ENCODE measurements around the gene HNF1B.
"Not testable (repeated sequence)": the region's sequence is repeated elsewhere in the genome, so short reads cannot be mapped to it uniquely, and the experiment has no call there.

Gene HNF1B

GRCh38 chr17:37682007-37682406, 62.9 kb downstream of the HNF1B start:
- H3K4me1 ChIP-seq (ENCODE audit: insufficient read depth, low read length, severe bottlenecking) = no peaks in the 10 kb centered on the region
- H3K4me3 ChIP-seq (ENCODE audit: low read depth, low read length, poor library complexity, severe bottlenecking) = no peak overlapping the region
- H2AFZ ChIP-seq (ENCODE audit: low read length) = no peak overlapping the region
- no peaks in the 10 kb centered on the region for H3K9me3 ChIP-seq (ENCODE audit: low read length)
- no peaks in the 10 kb centered on the region for H3K36me3 ChIP-seq (ENCODE audit: insufficient read depth, low read length)
- H3F3A ChIP-seq (ENCODE audit: insufficient read depth, low read length) = no peaks in the 10 kb centered on the region
- H4K20me1 ChIP-seq (ENCODE audit: insufficient read depth, low read length) = no peaks in the 10 kb centered on the region
- no peaks in the 10 kb centered on the region for H3K9me2 ChIP-seq (ENCODE audit: low read depth, low read length)
- H3K79me2 ChIP-seq (ENCODE audit: insufficient read depth, low read length) = no peaks in the 10 kb centered on the region
- no peak overlapping the region for H3K4me2 ChIP-seq (ENCODE audit: low read length)
- H3K9ac ChIP-seq (ENCODE audit: low read length) = no peak overlapping the region
- H3K27ac ChIP-seq (ENCODE audit: low read depth, low read length, poor library complexity, severe bottlenecking) = no peak overlapping the region
- peaks cover 1% of the 10 kb centered on the region; the same call in 1 of the 2 replicates for H3K27me3 ChIP-seq (ENCODE audit: insufficient read depth, low read length)
- TF ChIP-seq CTCF (IDR thresholded peaks at IDR 0.05; ENCODE audit: low read length) (no peak), EZH2 (IDR thresholded peaks at IDR 0.05; ENCODE audit: borderline replicate concordance, low read length) (no peak)

GRCh38 chr17:37679995-37680394, 64.9 kb downstream of the HNF1B start:
- H3K4me2 ChIP-seq (ENCODE audit: low read length); H3K9me2 ChIP-seq (ENCODE audit: low read depth, low read length); H3K36me3 ChIP-seq (ENCODE audit: insufficient read depth, low read length): not testable (repeated sequence)

GRCh38 chr17:37678036-37678435, 66.8 kb downstream of the HNF1B start:
- Histone ChIP-seq H3K4me1 (ENCODE audit: insufficient read depth, low read length, severe bottlenecking) (no peaks in the 10 kb centered on the region), H2AFZ (ENCODE audit: low read length) (no peak overlapping the region), H3K9me3 (ENCODE audit: low read length) (no peaks in the 10 kb centered on the region), H3K79me2 (ENCODE audit: insufficient read depth, low read length) (no peaks in the 10 kb centered on the region), H3K9ac (ENCODE audit: low read length) (no peak overlapping the region), H3K27me3 (ENCODE audit: insufficient read depth, low read length) (no peaks in the 10 kb centered on the region; the same call in 1 of the 2 replicates), H4K20me1 (ENCODE audit: insufficient read depth, low read length) (no peaks in the 10 kb centered on the region), H3K27ac (ENCODE audit: low read depth, low read length, poor library complexity, severe bottlenecking) (no peak overlapping the region), H3K36me3 (ENCODE audit: insufficient read depth, low read length) (no peaks in the 10 kb centered on the region), H3K9me2 (ENCODE audit: low read depth, low read length) (no peaks in the 10 kb centered on the region), H3K4me2 (ENCODE audit: low read length) (no peak overlapping the region), H3K4me3 (ENCODE audit: low read depth, low read length, poor library complexity, severe bottlenecking) (no peak overlapping the region), H3F3A (ENCODE audit: insufficient read depth, low read length) (no peaks in the 10 kb centered on the region)
- TF ChIP-seq CTCF (IDR thresholded peaks at IDR 0.05; ENCODE audit: low read length) (no peak), EZH2 (IDR thresholded peaks at IDR 0.05; ENCODE audit: borderline replicate concordance, low read length) (no peak)

More at GRCh38 chr17:37679995-37680394, 64.9 kb downstream of the HNF1B start:
- H4K20me1 ChIP-seq (ENCODE audit: insufficient read depth, low read length); H3K27ac ChIP-seq (ENCODE audit: low read depth, low read length, poor library complexity, severe bottlenecking); H3K9me3 ChIP-seq (ENCODE audit: low read length); H3F3A ChIP-seq (ENCODE audit: insufficient read depth, low read length); H3K27me3 ChIP-seq (ENCODE audit: insufficient read depth, low read length); H3K4me3 ChIP-seq (ENCODE audit: low read depth, low read length, poor library complexity, severe bottlenecking); H3K4me1 ChIP-seq (ENCODE audit: insufficient read depth, low read length, severe bottlenecking); H3K9ac ChIP-seq (ENCODE audit: low read length); H2AFZ ChIP-seq (ENCODE audit: low read length); H3K79me2 ChIP-seq (ENCODE audit: insufficient read depth, low read length): not testable (repeated sequence)

GRCh38 chr17:37677021-37677420, 67.8 kb downstream of the HNF1B start:
- Histone ChIP-seq H3K4me1 (ENCODE audit: insufficient read depth, low read length, severe bottlenecking) (no peaks in the 10 kb centered on the region), H3K27me3 (ENCODE audit: insufficient read depth, low read length) (no peaks in the 10 kb centered on the region; the same call in 1 of the 2 replicates), H3K4me3 (ENCODE audit: low read depth, low read length, poor library complexity, severe bottlenecking) (no peak overlapping the region), H3K9ac (ENCODE audit: low read length) (no peak overlapping the region), H3K36me3 (ENCODE audit: insufficient read depth, low read length) (no peaks in the 10 kb centered on the region), H2AFZ (ENCODE audit: low read length) (no peak overlapping the region), H3K79me2 (ENCODE audit: insufficient read depth, low read length) (no peaks in the 10 kb centered on the region), H4K20me1 (ENCODE audit: insufficient read depth, low read length) (no peaks in the 10 kb centered on the region), H3F3A (ENCODE audit: insufficient read depth, low read length) (no peaks in the 10 kb centered on the region), H3K9me3 (ENCODE audit: low read length) (no peaks in the 10 kb centered on the region), H3K4me2 (ENCODE audit: low read length) (no peak overlapping the region), H3K27ac (ENCODE audit: low read depth, low read length, poor library complexity, severe bottlenecking) (no peak overlapping the region), H3K9me2 (ENCODE audit: low read depth, low read length) (no peaks in the 10 kb centered on the region)
- TF ChIP-seq EZH2 (IDR thresholded peaks at IDR 0.05; ENCODE audit: borderline replicate concordance, low read length) (no peak), CTCF (IDR thresholded peaks at IDR 0.05; ENCODE audit: low read length) (no peak)
